HepG2 (cell line): ENCODE measurements around the gene FETUB. TPM values are rescaled to one million over a fixed set of nuclear protein-coding genes. Genes with fewer than 3 reads are reported as not detected.

ENCODE experiments used
- ARID2 ChIP-seq: sonication (generic); formaldehyde crosslinking; IDR thresholded peaks from 2 replicates; pipeline ENCODE4 v1.8.1; 2022; ENCODE audit warnings: mild to moderate bottlenecking, missing genetic modification reagents, borderline replicate concordance
- ATF3 ChIP-seq: sonication (generic); formaldehyde crosslinking; IDR thresholded peaks from 2 replicates; pipeline ENCODE4 v1.4.0; 2020; ENCODE audit warnings: missing genetic modification reagents
- BCL6 ChIP-seq: IDR thresholded peaks from 2 replicates; pipeline ENCODE4 v1.6.1; 2016; ENCODE audit warnings: missing genetic modification reagents, missing compliant biosample characterization
- BRD4 ChIP-seq: sonication (generic); formaldehyde crosslinking; IDR thresholded peaks from 2 replicates; pipeline ENCODE4 v1.4.0; 2020; ENCODE audit warnings: missing genetic modification reagents
- ETV5 ChIP-seq: IDR thresholded peaks from 2 replicates; pipeline ENCODE4 v1.6.1; 2018; ENCODE audit warnings: missing biosample characterization, missing genetic modification reagents, inconsistent platforms, borderline replicate concordance
- HDAC1 ChIP-seq: sonication (generic); formaldehyde crosslinking; IDR thresholded peaks from 2 replicates; pipeline ENCODE4 v1.5.1; 2020; ENCODE audit warnings: mild to moderate bottlenecking, missing genetic modification reagents
- HNF4A ChIP-seq: sonication (generic); formaldehyde crosslinking; IDR thresholded peaks from 2 replicates; pipeline ENCODE4 v1.4.0; 2020; ENCODE audit warnings: missing genetic modification reagents
- KLF12 ChIP-seq: sonication (generic); formaldehyde crosslinking; IDR thresholded peaks from 2 replicates; pipeline ENCODE4 v1.4.0; 2020; ENCODE audit warnings: missing genetic modification reagents, borderline replicate concordance
- MAF1 ChIP-seq: sonication (generic); formaldehyde crosslinking; IDR thresholded peaks from 2 replicates; pipeline ENCODE4 v1.5.0; 2020; ENCODE audit warnings: missing genetic modification reagents, borderline replicate concordance
- RAD51 ChIP-seq: fragments of 450-650 bp; IDR thresholded peaks from 2 replicates; pipeline ENCODE4 v1.6.1; 2016; ENCODE audit warnings: borderline replicate concordance
- SMYD3 ChIP-seq: sonication (generic); formaldehyde crosslinking; IDR thresholded peaks from 2 replicates; pipeline ENCODE4 v1.8.1; 2023; ENCODE audit warnings: mild to moderate bottlenecking, missing genetic modification reagents
- ZBTB10 ChIP-seq: sonication (generic); formaldehyde crosslinking; IDR thresholded peaks from 2 replicates; pipeline ENCODE4 v1.4.0; 2020; ENCODE audit warnings: missing genetic modification reagents, borderline replicate concordance
- ZBTB40 ChIP-seq, 2 experiments: fragments of 450-650 bp in 1 of 2; sonication (generic) in 1 of 2; formaldehyde crosslinking in 1 of 2; IDR thresholded peaks; 2 replicates each; pipeline versions ENCODE4 v1.6.1 to v1.8.0; 2016 to 2022; ENCODE audit warnings: antibody characterized with exemption in 1 of 2, mild to moderate bottlenecking in 1 of 2, missing genetic modification reagents in 1 of 2
- ZKSCAN8 ChIP-seq: IDR thresholded peaks from 2 replicates; pipeline ENCODE4 v1.6.1; 2016; ENCODE audit warnings: borderline replicate concordance, missing genetic modification reagents, missing compliant biosample characterization
- ZNF124 ChIP-seq: sonication (generic); formaldehyde crosslinking; IDR thresholded peaks from 2 replicates; pipeline ENCODE4 v1.4.0; 2020; ENCODE audit warnings: missing genetic modification reagents
- ZNF703 ChIP-seq: sonication (generic); formaldehyde crosslinking; IDR thresholded peaks from 2 replicates; pipeline ENCODE4 v1.5.1; 2020; ENCODE audit warnings: missing genetic modification reagents, mild to moderate bottlenecking, moderate library complexity, borderline replicate concordance
- polyA plus RNA-seq, 8 experiments: library from polyadenylated mRNA; depleted of rRNA in 3 of 8; stranded (reverse) in 7 of 8; unstranded in 1 of 8; fragments of >200 nt; fragmentation: Illumina TruSeq in 4 of 8; extraction: Trizol in 4 of 8; gene quantifications; 2 replicates each; pipeline versions ENCODE4 v1.2.1 to v1.2.3, GENCODE V29; 2011 to 2016; ENCODE audit warnings: low read depth in 4 of 8, missing spikeins in 1 of 8, mixed read lengths in 1 of 8; ENCODE audit not compliant: insufficient read depth in 1 of 8
- total RNA-seq, 5 experiments: library from RNA; depleted of rRNA; stranded (reverse); fragments of >200 nt; fragmentation: Illumina TruSeq; extraction: Trizol; gene quantifications; 2 replicates each; pipeline ENCODE4 v1.2.3, GENCODE V29; 2016; ENCODE audit warnings: low read depth in 1 of 5

Gene FETUB
- total and polyA plus RNA-seq, 2 of the 13 experiments (the other 11 are each of a cell fraction or from before 2014, with no cell fraction given) = 2.1 to 4.4 TPM

GRCh38 chr3:186605561-186606545 lies 34.3 kb upstream of the FETUB start (continued):
- TF ChIP-seq ZBTB40 (IDR thresholded peaks at IDR 0.05) (no peak), ZBTB40 (CRISPR knock-in tag; IDR thresholded peaks at IDR 0.05) (no peak; the same call in 1 of the 2 replicates), ZNF124 (CRISPR knock-in tag) (peak; percentile 59; the same call in 1 of the 2 replicates), MAF1 (CRISPR knock-in tag) (no peak), BRD4 (peak; percentile 77), ZBTB10 (CRISPR knock-in tag) (no peak), HNF4A (CRISPR knock-in tag) (peak; percentile 69), KLF12 (CRISPR knock-in tag) (no peak), SMYD3 (peak; percentile 49; the same call in 1 of the 2 replicates), HDAC1 (CRISPR knock-in tag) (peak; percentile 75), ZKSCAN8 (CRISPR knock-in tag) (peak; percentile 37; the same call in 1 of the 2 replicates), RAD51 (no peak), ETV5 (peak; percentile 84; the same call in 1 of the 2 replicates), ATF3 (CRISPR knock-in tag) (peak; percentile 96), ZNF703 (CRISPR knock-in tag) (no peak), ARID2 (CRISPR knock-in tag) (peak; percentile 60; the same call in 1 of the 2 replicates), BCL6 (CRISPR knock-in tag) (peak; percentile 95)
